HL-60 (cell line): ENCODE results near the gene KCNJ11.

Experiments used
- DNase-seq, 2 experiments: peaks; one replicate each; pipeline ENCODE4 v3.0.0-alpha.2; 2010 to 2020; ENCODE audit warnings: low read depth in 1 of 2, low spot score in 1 of 2
- H3K27ac ChIP-seq: fragments of 250-450 bp; sonication (Bioruptor Pico); replicated peaks from 2 replicates; pipeline ENCODE4 v1.5.1; 2020; ENCODE audit warnings: mild to moderate bottlenecking, moderate library complexity
- H3K27me3 ChIP-seq: fragments of 250-450 bp; sonication (Bioruptor Pico); 2 replicates; pipeline ENCODE4 v1.5.1; 2021; ENCODE audit warnings: mild to moderate bottlenecking, moderate library complexity; ENCODE audit not compliant: insufficient read depth, poor library complexity, severe bottlenecking
- H3K4me3 ChIP-seq: replicated peaks from 2 replicates; pipeline ENCODE4 v1.5.1; 2011; ENCODE audit warnings: mild to moderate bottlenecking, control low read depth, low read length; ENCODE audit not compliant: insufficient read depth
- GABPA ChIP-seq: IDR thresholded peaks from 2 replicates; pipeline ENCODE4 v1.6.1; 2012; ENCODE audit warnings: low read depth
- POLR2AphosphoS5 ChIP-seq: IDR thresholded peaks from 2 replicates; pipeline ENCODE4 v1.6.1; 2012; ENCODE audit warnings: low read depth
- SPI1 ChIP-seq: IDR thresholded peaks from 2 replicates; pipeline ENCODE4 v1.6.1; 2012; ENCODE audit warnings: low read depth, mild to moderate bottlenecking, borderline replicate concordance
- TF ChIP-seq, protein P1 (sequence below): IDR thresholded peaks from 2 replicates; pipeline ENCODE4 v1.6.1; 2012; ENCODE audit warnings: low read depth; ENCODE audit not compliant: insufficient replicate concordance
- TF ChIP-seq, protein P2 (sequence below): IDR thresholded peaks from one replicate; pipeline ENCODE4 v1.5.1; 2011; ENCODE audit warnings: low read length, control low read depth, inconsistent platforms; ENCODE audit not compliant: insufficient read depth

The KCNJ11 gene

GRCh38 chr11:17423533-17424310 is 35.3 kb upstream of the KCNJ11 start:
- H3K4me3 ChIP-seq = no peak overlapping the region
- H3K27me3 ChIP-seq = peaks cover 6% of the 10 kb centered on the region
- TF ChIP-seq SPI1 (no peak), GABPA (no peak), POLR2AphosphoS5 (no peak)
- TF ChIP-seq, protein P1, sequence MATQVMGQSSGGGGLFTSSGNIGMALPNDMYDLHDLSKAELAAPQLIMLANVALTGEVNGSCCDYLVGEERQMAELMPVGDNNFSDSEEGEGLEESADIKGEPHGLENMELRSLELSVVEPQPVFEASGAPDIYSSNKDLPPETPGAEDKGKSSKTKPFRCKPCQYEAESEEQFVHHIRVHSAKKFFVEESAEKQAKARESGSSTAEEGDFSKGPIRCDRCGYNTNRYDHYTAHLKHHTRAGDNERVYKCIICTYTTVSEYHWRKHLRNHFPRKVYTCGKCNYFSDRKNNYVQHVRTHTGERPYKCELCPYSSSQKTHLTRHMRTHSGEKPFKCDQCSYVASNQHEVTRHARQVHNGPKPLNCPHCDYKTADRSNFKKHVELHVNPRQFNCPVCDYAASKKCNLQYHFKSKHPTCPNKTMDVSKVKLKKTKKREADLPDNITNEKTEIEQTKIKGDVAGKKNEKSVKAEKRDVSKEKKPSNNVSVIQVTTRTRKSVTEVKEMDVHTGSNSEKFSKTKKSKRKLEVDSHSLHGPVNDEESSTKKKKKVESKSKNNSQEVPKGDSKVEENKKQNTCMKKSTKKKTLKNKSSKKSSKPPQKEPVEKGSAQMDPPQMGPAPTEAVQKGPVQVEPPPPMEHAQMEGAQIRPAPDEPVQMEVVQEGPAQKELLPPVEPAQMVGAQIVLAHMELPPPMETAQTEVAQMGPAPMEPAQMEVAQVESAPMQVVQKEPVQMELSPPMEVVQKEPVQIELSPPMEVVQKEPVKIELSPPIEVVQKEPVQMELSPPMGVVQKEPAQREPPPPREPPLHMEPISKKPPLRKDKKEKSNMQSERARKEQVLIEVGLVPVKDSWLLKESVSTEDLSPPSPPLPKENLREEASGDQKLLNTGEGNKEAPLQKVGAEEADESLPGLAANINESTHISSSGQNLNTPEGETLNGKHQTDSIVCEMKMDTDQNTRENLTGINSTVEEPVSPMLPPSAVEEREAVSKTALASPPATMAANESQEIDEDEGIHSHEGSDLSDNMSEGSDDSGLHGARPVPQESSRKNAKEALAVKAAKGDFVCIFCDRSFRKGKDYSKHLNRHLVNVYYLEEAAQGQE = no peak
- TF ChIP-seq, protein P2, sequence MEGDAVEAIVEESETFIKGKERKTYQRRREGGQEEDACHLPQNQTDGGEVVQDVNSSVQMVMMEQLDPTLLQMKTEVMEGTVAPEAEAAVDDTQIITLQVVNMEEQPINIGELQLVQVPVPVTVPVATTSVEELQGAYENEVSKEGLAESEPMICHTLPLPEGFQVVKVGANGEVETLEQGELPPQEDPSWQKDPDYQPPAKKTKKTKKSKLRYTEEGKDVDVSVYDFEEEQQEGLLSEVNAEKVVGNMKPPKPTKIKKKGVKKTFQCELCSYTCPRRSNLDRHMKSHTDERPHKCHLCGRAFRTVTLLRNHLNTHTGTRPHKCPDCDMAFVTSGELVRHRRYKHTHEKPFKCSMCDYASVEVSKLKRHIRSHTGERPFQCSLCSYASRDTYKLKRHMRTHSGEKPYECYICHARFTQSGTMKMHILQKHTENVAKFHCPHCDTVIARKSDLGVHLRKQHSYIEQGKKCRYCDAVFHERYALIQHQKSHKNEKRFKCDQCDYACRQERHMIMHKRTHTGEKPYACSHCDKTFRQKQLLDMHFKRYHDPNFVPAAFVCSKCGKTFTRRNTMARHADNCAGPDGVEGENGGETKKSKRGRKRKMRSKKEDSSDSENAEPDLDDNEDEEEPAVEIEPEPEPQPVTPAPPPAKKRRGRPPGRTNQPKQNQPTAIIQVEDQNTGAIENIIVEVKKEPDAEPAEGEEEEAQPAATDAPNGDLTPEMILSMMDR = no peak
- DNase-seq = no peak
- H3K27ac ChIP-seq = no peak overlapping the region

GRCh38 chr11:17421781-17422180 is 33.3 kb upstream of the KCNJ11 start:
- Histone ChIP-seq H3K27ac (no peak overlapping the region), H3K27me3 (peaks cover 6% of the 10 kb centered on the region), H3K4me3 (no peak overlapping the region)
- no peak for DNase-seq
- TF ChIP-seq, protein P2 = no peak
- TF ChIP-seq, protein P1 = no peak
- no peak for TF ChIP-seq POLR2AphosphoS5
- TF ChIP-seq SPI1 = no peak

DNA sequence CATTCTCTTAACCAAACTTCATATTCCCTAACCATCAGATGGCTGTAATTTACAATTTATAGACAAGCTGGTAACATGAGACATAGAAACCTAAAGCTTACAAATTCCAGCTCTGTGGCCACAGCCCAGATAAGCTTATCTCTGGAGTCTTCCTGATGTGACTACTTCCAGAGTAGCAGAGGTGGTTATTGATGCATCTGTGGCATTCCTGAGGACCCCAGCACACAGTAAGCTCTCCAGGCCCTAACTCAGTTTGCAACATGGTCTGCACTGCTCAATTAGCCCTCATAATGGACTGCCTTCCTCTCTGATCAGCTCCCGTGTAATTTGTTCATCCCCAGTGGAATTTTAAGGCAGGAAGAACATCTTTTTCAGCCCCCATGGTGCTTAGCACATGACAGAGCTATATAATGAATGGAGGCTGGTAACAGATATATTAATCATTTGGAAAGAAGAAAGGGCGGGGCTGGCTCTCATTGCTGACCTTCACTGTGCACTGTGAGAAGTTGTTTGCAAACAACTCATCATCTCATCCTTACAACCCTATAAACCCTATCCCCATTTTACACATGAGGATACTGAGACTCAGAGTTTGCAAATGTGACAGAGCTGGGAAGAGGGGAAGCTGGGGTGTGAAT is 30.1 kb upstream of the KCNJ11 start:
- no peak for DNase-seq
- Histone ChIP-seq H3K4me3 (no peak overlapping the region), H3K27ac (no peak overlapping the region), H3K27me3 (peaks cover 6% of the 10 kb centered on the region)
- TF ChIP-seq POLR2AphosphoS5 (no peak), GABPA (no peak), SPI1 (no peak)
- TF ChIP-seq, protein P1 = no peak
- TF ChIP-seq, protein P2 = no peak
